Measurements from ENCODE around the gene EPM2AIP1. TPM values are rescaled to one million over a fixed set of nuclear protein-coding genes. Genes with fewer than 3 reads are reported as not detected.

The EPM2AIP1 gene
- total RNA-seq, 1 donor from 2014 or later = 29.2 TPM

GRCh38 chr3:36991923-36992805 lies 767 bp downstream of the EPM2AIP1 start:
- TF ChIP-seq CTCF (conservative IDR thresholded peaks at IDR 0.05) = no peak
- no peaks in the 10 kb centered on the region for H3K9me3 Mint-ChIP-seq
- peaks cover 18% of the 10 kb centered on the region for H3K4me1 Mint-ChIP-seq (ENCODE audit: unreplicated experiment)
- peaks cover 33% of the 10 kb centered on the region for H3K36me3 Mint-ChIP-seq
- H3K4me3 Mint-ChIP-seq = no peak overlapping the region
- no peak for DNase-seq (ENCODE audit: extremely low spot score, unreplicated experiment)
- H3K27ac Mint-ChIP-seq = no peak overlapping the region
- no peaks in the 10 kb centered on the region for H3K27me3 Mint-ChIP-seq

GRCh38 chr3:36991147-36991546 lies 1.8 kb downstream of the EPM2AIP1 start:
- Mint-ChIP-seq H3K27ac (no peak overlapping the region), H3K4me1 (ENCODE audit: unreplicated experiment) (peaks cover 18% of the 10 kb centered on the region), H3K36me3 (peaks cover 30% of the 10 kb centered on the region), H3K4me3 (no peak overlapping the region), H3K27me3 (no peaks in the 10 kb centered on the region), H3K9me3 (no peaks in the 10 kb centered on the region)
- TF ChIP-seq CTCF (conservative IDR thresholded peaks at IDR 0.05) = no peak
- no peak for DNase-seq (ENCODE audit: extremely low spot score, unreplicated experiment)

GRCh38 chr3:36989568-36989967 lies 3.4 kb downstream of the EPM2AIP1 start:
- peaks cover 18% of the 10 kb centered on the region for H3K4me1 Mint-ChIP-seq (ENCODE audit: unreplicated experiment)
- TF ChIP-seq CTCF (conservative IDR thresholded peaks at IDR 0.05) = no peak
- H3K36me3 Mint-ChIP-seq = peaks cover 38% of the 10 kb centered on the region
- DNase-seq (ENCODE audit: extremely low spot score, unreplicated experiment) = no peak
- H3K27ac Mint-ChIP-seq = no peak overlapping the region
- no peak overlapping the region for H3K4me3 Mint-ChIP-seq
- no peaks in the 10 kb centered on the region for H3K9me3 Mint-ChIP-seq
- no peaks in the 10 kb centered on the region for H3K27me3 Mint-ChIP-seq

GRCh38 chr3:36989005-36989404 lies 3.9 kb downstream of the EPM2AIP1 start:
- TF ChIP-seq CTCF (conservative IDR thresholded peaks at IDR 0.05) = no peak
- H3K4me3 Mint-ChIP-seq = no peak overlapping the region
- H3K9me3 Mint-ChIP-seq = no peaks in the 10 kb centered on the region
- peaks cover 37% of the 10 kb centered on the region for H3K36me3 Mint-ChIP-seq
- H3K27me3 Mint-ChIP-seq = no peaks in the 10 kb centered on the region
- H3K27ac Mint-ChIP-seq = peak overlapping the region; percentile 23
- peaks cover 18% of the 10 kb centered on the region for H3K4me1 Mint-ChIP-seq (ENCODE audit: unreplicated experiment)
- DNase-seq (ENCODE audit: extremely low spot score, unreplicated experiment) = no peak

GRCh38 chr3:36988356-36988755 lies 4.6 kb downstream of the EPM2AIP1 start:
- H3K27ac Mint-ChIP-seq = peak overlapping the region; percentile 1
- TF ChIP-seq CTCF (conservative IDR thresholded peaks at IDR 0.05) = no peak
- DNase-seq (ENCODE audit: extremely low spot score, unreplicated experiment) = no peak
- H3K4me1 Mint-ChIP-seq (ENCODE audit: unreplicated experiment) = peaks cover 18% of the 10 kb centered on the region
- peak overlapping the region; percentile 27 for H3K4me3 Mint-ChIP-seq
- H3K27me3 Mint-ChIP-seq = no peaks in the 10 kb centered on the region
- peaks cover 38% of the 10 kb centered on the region for H3K36me3 Mint-ChIP-seq
- H3K9me3 Mint-ChIP-seq = no peaks in the 10 kb centered on the region

All from type B pancreatic cell (in vitro differentiated cells).